HEK293T (cell line): Measurements from ENCODE around the gene DHCR7.

Experiments used
- BHLHE40 ChIP-seq: fragments of 450-650 bp; IDR thresholded peaks from 2 replicates; pipeline ENCODE4 v1.6.1; 2016; ENCODE audit warnings: mild to moderate bottlenecking, moderate library complexity, borderline replicate concordance
- FOXM1 ChIP-seq: fragments of 450-650 bp; IDR thresholded peaks from 2 replicates; pipeline ENCODE4 v1.6.1; 2017; ENCODE audit warnings: mild to moderate bottlenecking, borderline replicate concordance
- HDGF ChIP-seq: fragments of 450-650 bp; IDR thresholded peaks from 2 replicates; pipeline ENCODE4 v1.6.1; 2017; ENCODE audit warnings: antibody characterized with exemption, borderline replicate concordance
- SP1 ChIP-seq: fragments of 450-650 bp; IDR thresholded peaks from 2 replicates; pipeline ENCODE4 v1.6.1; 2017
- ZNF384 ChIP-seq: fragments of 450-650 bp; IDR thresholded peaks from 2 replicates; pipeline ENCODE4 v1.6.1; 2016

- TF ChIP-seq SP1 (no peak), HDGF (no peak), ZNF384 (no peak), BHLHE40 (no peak), FOXM1 (no peak)
Observed at GRCh38 chr11:71473793-71474080, 25.5 kb upstream of the DHCR7 start.
